HL-60/S4 treated with phorbol 12-myristate 13-acetate at 8.2 ng/mL for 4 days and 3 days (cell line): Measurements from ENCODE around the gene PTPRQ.

Experiments used
- in situ Hi-C: fragments of 300-500 bp; cut with MboI; formaldehyde crosslinking; loops from 2 replicates; pipeline ENCODE4 v1.15.0; 2022; ENCODE audit warnings: low sequenced_read_pairs

Gene PTPRQ

DNA sequence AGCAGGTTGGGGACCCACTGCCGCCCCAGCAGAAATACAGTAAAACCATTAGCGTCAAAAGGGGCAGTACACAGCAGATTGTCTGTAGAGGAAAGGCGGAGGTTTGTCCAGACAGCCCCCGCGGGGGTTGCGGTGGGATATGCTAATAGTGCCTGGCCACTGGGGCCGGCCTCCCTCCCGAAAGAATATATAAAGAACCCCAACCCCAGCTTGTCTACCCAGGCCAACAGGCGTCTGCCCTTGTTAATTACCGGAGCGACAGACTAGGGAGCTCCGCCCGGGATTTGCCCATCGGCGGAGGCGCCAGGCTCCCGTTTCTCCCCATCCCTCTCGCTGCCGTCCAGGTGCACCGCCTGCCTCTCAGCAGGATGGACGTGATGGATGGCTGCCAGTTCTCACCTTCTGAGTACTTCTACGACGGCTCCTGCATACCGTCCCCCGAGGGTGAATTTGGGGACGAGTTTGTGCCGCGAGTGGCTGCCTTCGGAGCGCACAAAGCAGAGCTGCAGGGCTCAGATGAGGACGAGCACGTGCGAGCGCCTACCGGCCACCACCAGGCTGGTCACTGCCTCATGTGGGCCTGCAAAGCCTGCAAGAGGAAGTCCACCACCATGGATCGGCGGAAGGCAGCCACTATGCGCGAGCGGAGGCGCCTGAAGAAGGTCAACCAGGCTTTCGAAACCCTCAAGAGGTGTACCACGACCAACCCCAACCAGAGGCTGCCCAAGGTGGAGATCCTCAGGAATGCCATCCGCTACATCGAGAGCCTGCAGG lies 272.8 kb downstream of the PTPRQ start, which contains the start of gene MYF5:
TSS of gene MYF5 (plus strand) at position 217 of the 774 bp plus-strand sequence. CDS start at position 369, 152 bp downstream.
- in situ Hi-C loops, result no loop called here

- in situ Hi-C loops, result no loop called here
These were observed 273.8 kb downstream of the PTPRQ start for GRCh38 chr12:80717856-80718255.

GRCh38 chr12:80720516-80720915 lies 276.5 kb downstream of the PTPRQ start:
- in situ Hi-C loops, result no loop called here

GRCh38 chr12:80721326-80721725 lies 277.3 kb downstream of the PTPRQ start:
- in situ Hi-C loops, result no loop called here
